GM12891 (cell line): ENCODE measurements around the gene SNCB.

Source experiments
- POLR2AphosphoS5 ChIP-seq: IDR thresholded peaks from 2 replicates; pipeline ENCODE4 v1.6.1; 2011; ENCODE audit warnings: low read depth, low read length, control low read depth
- TAF1 ChIP-seq: IDR thresholded peaks from 2 replicates; pipeline ENCODE4 v1.6.1; 2011; ENCODE audit warnings: low read depth, low read length, control low read depth

DNA sequence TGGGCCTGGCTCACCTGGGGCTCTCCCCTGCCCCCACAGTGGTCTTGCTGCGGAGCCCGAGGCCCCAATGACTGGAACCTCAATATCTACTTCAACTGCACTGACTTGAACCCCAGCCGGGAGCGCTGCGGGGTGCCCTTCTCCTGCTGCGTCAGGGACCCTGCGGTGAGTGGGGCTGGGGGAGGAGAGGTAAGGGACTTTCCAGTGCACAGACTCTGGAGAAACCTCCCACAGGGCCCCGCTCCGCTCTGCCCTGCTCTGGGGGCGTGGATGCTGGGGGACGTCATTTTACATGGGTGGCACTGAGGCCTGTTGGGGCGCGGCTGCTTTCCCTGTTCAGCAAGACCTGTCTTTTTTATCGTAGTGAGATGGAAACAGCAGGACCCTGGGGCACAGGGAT lies 24.5 kb upstream of the SNCB start:
- TF ChIP-seq TAF1 (no peak), POLR2AphosphoS5 (no peak)
